GM21526 (cell line): ENCODE measurements around the gene RO60.
"Not testable (repeated sequence)": the region's sequence is repeated elsewhere in the genome, so short reads cannot be mapped to it uniquely, and the experiment has no call there.

Experiments
- ATAC-seq: cut with Tn5 transposase; IDR thresholded peaks from one replicate; pipeline ENCODE4 v1.9.1; 2021; ENCODE audit warnings: moderate library complexity; ENCODE audit not compliant: unreplicated experiment, low FRiP score

Gene RO60

DNA sequence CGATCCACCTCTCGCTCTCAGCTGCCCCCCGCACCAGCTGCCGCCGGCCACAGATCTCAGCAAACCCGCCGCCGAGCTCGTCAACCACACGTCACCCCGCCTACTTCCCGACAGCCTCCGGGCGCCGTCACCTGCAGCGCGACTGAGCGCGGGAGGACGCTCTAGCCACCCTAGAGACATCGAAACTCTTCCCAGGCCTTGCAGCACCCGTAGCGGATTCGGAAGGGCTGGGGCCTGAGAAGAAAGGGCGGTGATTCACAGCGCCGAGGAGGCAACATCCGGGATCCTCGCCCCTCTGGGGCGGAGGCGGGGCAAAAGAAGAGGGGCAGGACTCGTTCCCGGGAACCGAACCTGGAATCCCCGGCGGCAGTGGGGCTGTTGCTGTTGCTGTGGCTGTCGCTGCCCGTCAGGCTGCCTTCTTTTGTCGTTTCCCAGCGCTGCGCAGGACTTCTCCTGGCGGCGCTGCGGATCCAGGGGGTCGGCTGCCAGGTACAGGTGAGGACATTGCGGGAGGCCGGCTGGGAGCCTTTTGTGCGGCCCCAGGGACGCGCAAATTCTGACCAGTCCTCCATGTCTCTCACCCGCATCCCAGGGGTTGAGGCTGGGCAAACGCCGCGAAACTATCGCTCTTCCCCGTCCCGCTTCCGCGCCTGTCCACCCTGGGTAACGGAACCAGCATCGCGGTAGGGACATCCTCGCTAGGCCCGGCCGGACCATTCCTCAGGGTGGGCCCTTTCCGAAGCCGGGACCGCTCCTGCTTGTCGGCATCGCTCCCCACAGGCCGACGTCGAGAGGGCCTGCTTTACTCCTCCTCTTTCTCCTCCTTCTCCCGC, at the start of gene RO60, which contains the start of gene UCHL5:
Gene RO60 (plus strand): TSS at position 331 of the 833 bp plus-strand sequence. CDS start 9,443 bp downstream, outside the sequence.
Gene UCHL5 (minus strand): TSS at position 79 of the 833 bp plus-strand sequence. CDS start 100 bp downstream, outside the sequence.
- peak; percentile 92 for ATAC-seq

DNA sequence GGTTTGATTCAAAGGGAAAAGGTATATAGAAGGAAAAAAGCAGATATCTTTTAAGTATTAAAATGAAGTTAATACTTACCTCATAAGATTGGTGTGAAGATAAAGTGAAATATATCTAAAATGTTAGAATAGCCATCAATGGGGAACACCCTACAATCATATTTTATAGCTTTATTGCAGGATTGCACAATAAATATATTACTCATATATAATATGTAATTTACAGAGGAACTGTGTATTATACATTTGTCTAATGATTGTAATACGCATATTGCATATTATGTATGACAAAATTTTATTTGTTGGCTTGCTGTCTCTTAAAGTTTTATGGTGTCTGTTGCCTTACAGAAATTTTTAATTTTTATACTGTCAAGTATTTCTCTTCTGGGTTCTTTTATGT, 48.0 kb upstream of the RO60 start:
- no peak for ATAC-seq

DNA sequence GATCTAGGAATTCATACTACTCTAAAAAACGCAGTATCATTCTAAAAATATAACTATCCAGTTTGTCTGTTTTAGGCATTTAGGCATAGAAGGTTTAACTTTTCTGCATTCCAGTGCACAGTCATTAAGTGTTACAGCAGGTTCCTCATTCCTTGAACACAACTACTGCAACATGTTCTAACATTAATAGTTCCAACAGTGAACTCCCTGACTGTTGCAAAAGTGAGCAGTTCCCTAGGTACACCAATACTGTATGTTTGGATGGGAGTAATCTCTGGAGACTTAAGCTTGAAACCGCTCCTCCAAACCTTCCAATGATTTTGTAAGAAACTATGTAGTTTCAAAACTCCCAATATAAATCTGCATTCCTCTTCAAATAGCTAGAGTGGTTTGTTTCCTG, 46.4 kb upstream of the RO60 start:
- no peak for ATAC-seq

DNA sequence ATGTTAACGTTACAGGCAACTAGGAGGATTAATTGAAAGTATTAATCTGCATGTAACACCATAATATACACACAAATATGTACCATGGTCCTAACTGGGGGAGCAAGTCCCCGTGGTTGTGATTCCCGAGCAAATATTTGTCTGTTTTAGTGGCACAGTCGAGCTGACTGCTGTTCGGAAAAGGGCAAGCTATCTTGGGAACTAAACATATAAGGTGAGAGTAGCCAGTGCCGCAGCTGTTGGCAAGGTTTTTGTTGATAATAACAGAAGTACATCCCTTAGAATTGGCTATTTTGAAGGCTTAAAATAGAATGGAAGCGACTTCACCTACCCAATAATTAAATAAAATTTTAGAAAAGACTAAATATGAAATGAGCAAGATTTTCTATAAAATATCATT, 45.7 kb upstream of the RO60 start:
- no peak for ATAC-seq

DNA sequence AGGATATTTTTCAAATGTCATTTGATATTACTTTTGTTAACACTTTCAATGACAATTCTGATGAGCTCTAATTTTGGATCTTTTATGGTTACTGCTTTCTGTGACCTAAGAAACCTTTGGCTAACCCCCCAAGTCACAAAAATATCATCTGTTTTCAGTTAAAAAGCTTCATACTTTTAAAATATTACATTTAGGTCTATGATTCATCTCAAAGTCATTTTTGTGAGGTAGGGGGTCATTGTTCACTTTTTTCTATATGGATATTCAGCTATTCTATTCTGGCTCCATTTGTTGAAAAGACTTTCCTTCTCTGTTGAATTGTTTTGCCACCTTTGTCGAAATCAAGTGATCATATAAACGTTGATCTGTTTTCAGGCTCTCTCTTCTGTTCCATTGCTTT, 45.0 kb upstream of the RO60 start:
- ATAC-seq = no peak

DNA sequence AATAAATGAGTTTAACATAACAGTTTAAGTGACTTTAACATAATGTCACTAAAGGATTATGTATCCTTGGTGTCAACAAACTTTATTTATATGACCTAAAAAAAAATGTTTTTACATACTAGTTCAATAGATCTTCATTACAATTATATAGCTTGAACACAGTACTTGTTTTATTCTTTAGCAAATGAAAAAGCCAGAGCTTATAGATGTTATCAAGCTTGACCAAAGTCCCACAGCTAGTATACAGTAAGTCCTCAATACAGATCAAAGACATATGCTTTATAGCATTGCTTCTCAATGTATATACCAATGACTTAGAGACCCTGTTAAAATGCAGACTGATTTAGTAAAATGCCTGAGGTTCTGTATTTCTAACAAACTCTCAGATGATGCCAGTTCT, 42.6 kb upstream of the RO60 start:
- ATAC-seq = no peak

DNA sequence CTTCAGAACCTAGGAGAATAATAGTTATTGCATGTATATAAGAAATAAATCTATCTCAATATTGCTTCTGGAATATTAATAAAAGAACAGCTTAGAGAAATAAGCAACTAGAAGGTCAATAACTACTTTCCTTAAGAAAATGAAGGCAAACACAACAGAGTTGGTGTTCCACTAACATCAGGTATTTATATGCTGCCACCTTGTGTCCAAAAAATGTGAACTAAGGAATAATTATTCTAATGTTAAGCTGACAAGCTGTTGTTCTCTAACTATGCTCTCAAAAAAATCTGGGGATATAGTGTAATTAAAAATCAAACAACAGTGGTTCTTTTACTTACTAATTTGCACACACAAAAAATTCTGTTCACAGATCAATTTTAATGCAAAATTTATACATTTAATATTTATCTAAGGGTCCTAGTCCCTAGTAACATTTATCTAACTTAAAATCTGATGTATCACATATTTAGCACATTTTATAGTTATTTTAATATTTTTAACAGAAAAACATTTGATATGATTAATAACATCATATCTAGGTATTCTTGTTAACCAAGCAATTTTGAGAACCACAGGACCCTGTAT, 39.9 kb upstream of the RO60 start:
- peak; percentile 59 for ATAC-seq

DNA sequence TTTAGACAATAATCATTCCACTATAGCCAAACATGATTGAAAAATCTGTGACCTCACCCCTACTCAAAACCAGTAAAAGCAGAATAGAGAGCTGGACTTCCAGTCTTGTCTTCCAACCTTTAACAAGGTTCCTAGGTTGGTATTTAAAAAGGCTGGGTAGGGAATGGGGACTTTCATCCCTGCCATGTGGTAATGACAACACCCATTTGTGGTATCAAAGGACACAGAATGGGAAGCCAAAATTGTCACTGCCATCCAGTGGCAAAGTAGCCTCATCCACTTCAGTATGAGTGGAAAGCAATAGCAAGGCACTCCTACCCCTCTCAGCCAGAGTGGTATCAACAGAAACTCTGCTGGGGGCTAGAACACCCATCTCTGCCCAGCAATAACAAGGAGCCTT, 34.2 kb upstream of the RO60 start:
- ATAC-seq = no peak

DNA sequence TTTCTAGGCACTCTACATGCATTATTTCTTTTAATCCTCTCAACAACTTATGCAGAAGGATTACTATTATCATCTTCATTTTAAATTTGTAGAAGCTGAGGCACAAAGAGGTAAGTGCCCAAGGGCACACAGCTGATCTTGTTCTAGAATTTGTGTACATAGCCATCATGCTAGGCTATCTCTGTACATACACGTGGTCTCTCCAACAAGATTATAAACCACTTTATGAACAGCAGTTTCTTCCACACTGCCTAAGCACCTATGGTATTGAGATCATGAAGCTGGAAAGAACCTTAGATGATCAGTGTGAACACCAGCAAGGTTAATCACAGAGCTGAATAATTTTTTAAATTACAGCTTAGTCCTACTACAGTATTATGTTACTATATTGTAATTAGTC, 29.1 kb upstream of the RO60 start:
- no peak for ATAC-seq

DNA sequence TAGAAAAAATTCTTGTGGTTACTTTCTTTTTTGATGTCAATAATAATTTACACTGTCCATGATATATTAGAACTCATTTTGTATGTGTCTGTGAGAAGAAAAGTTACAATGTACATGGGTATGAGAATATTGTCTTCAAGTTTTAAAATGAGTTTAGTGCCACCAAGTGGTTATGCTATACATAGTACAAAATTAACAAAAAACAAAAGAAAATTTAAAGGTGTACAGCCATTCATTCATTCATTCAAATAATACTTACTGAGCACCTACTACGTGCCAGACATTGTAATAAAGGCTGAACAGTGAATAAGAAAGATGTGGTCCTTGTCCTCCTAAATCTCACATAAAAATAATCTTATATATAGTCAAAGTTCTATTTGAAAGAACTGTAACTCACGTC, 28.0 kb upstream of the RO60 start:
- ATAC-seq = no peak

DNA sequence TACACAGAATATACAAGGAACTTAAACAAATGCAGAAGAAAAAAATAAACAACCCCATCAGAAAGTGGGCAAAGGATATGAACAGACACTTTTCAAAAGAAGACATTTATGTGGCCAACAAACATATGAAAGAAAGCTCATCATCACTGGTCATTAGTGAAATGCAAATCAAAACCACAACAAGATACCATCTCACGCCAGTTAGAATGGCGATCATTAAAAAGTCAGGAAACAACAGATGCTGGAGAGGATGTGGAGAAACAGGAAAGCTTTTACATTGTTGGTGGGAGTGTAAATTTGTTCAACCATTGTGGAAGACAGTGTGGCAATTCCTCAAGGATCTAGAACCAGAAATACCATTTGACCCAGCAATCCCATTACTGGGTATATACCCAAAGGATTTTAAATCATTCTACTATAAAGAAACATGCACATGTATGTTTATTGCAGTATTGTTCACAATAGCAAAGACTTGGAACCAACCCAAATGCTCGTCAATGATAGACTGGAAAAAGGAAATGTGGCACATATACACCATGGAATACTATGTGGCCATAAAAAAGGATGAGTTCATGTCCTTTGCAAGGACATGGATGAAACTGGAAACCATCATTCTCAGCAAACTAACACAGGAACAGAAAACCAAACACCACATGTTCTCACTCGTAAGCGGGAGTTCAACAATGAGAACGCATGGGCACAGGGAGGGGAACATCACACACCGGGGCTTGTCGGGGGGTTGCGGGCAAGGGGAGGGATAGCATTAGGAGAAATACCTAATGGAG, 26.6 kb upstream of the RO60 start:
- ATAC-seq = not testable (repeated sequence)

DNA sequence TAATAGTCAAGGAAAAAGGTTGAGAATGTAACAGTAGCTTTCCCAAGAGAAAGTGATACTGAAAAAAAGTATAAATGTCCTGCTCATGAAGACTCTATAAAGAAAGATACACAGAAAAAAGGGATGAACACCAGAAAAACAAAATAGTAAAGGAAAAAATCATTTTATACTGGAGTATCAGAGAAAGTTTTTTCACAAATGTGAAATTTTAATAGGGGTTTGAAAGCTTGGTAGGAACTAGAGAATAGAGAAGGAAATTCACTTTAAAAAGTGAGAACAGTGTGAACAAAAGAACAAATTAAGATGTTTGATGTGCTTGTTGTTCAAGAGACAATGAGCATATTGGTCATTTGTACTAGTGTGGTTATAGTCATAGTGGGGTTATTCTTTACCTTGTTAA, 25.8 kb upstream of the RO60 start:
- no peak for ATAC-seq

DNA sequence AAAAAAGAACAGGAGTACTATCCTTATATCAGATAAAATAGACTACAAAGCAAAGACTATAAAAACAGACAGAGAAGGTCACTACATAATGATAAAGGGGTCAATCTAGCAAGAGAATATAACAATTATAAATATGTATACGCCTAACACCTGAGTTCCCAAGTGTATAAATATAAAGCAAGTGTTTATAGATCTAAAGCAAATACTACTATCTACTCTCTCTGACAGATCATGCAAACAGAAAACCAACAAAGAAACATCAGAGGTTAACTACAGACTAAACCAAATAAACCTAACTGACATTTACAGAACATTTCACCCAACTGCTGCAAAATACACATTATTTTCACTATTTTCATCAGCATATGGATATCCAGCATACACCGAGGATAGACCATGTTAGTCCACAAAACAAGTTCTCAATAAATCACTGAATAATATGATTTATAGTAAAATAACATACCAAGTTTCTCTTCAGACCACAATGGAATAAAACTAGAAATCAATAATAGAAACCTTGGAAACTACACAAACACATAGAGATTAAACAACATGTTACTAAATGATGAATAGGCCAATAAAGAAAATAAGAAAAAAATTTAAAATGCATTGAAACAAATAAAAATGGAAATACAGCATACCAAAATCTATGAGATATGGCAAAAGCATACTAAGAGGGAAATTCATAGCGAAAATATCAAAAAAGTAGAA, 22.9 kb upstream of the RO60 start:
- ATAC-seq = no peak

DNA sequence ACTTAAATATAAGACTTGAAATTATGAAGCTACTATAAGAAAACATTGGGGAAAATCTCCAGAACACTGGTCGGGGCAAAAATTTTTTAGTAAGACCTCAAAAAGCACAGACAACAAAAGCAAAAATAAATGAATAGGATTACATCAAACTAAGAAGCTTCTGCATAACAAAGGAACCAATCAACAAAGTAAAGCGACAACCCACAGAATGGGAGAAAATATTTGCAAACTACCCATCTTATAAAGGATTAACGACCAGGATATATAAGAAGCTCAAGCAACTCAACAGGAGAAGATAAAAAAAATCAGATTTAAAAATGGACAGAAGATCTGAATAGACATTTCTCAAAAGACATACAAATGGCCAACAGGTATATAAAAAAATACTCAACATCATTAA, 19.4 kb upstream of the RO60 start:
- no peak for ATAC-seq

DNA sequence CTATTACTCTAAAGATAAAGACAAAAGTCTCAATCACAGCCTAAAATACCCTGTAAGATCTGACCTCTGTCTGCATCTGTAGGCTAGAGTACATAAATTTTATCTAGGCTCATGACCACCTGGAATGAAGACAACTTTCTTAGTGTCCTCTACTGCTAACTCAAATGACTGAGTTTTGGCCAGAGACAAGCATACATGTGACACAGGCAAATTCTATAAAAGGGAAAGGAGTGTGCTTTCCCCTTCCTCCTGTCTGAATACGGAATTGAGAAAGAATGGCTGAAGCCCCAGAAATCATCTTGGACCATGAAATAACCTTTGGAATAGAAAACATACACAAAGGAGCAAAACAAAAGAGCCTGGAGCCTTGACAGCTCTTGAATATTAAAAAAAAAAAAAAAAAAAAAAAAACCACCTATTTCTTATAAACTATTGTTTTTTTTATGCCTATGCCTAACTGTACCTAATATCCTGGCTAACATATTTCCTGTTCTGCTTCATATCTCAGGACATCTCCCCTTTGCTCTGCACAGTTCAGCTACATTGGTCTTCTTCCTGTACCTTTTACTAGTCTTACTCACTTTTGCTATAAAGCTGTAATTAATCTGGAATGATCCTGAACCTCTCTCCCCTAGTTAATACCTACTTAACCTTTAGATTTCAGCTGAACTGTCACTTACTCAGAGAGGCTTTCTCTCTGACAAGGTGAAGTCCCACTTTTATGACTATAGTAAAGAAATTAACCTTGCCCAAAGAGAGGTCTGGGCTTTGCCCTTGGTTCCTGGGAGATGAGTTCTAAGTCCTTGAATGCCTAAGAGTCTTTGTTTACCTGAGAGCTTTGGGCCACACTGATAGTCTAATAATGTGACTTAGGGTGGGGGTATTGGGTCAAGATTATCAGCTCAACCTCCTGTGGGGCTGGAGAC, 16.4 kb upstream of the RO60 start:
- no peak for ATAC-seq

DNA sequence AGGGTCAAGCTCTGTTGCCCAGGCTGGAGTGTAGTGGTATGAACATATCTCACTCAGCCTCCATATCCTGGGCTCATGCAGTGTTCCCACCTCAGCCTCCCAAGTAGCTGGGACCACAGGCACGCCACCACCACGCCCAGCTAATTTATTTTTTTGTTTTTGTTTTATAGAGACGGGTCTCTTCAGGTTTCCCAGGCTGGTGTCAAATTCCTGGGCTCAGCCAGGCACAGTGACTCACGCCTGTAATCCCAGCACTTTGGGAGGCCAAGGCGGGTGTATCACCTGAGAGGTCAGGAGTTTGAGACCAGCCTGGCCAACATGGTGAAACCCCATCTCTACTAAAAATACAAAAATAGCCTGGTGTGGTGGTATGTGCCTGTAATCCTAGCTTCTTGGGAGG, 10.5 kb upstream of the RO60 start:
- not testable (repeated sequence) for ATAC-seq

DNA sequence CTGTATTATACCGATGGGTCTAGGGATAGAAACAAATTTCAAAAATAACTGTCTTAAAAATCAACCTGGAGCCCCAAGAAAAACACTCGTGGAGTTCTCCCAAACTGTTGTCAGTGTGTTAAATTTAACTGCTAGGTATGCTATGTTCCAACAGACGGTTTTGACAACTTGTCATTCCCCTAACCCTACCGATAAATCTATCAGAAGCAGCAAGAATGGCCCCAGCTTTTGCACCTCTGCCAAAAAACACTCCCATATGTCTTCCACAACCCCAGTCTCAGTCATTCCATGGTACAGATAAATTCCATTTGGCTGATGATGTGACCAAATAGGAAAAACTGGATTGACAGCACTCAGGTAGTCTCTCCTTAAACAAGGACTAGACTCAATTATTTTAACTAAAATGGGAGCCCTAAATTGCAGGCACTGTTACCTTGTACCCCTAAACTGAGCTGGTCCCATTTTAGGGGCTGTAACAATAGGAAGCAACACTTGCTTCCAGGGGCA, 5.2 kb upstream of the RO60 start:
- ATAC-seq = no peak

DNA sequence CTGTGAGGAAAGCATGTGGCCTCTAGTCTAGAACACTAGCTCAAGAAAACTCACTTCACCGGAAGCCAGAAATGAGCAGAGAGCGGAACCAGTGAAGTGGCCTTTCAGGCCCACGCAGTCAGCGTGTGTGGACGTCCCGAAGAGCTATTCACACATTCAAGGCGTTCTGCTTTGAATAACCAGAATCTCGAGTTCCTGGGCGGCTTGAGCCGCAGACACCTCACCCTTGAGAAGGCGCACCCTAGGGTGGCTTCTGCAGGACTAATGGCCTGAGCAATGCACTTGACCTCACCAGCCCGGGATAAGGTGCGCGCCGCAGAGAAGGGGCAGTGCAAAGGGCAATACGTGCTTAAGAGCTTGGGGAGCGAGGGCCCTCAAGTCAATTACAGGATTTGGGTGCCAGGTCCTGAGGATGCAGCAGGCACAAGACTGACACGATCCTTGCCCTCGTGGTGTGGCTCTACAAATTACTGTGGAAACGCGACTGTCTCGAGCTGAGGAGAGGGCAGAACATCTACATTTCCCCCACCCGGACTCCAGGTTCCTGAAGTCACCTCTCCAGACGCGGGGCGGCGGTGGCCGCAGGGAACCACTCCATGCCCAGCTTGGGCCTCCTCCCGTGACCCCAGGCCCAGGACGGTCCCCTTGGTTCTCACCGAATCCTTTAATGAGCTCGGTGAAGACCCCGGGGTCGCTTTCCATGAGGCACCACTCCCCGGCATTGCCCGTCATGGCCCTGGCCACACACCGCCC, 707 bp upstream of the RO60 start:
- ATAC-seq = peak; percentile 56

DNA sequence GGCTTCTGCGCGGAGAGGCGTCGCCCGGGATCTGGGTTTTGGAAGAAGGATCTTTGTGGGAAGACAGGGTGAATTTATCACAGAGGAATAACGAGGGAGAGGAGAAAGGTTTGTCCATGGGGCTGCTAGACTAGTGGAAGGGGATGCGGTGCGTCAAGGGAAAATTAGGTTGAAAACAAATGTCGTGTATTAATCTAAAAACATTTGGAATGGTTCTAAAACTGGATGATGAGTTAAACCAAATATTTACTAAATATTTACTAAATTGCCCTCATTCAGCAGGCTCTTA, 647 bp downstream of the RO60 start:
- ATAC-seq = no peak
